K562 (cell line): Measurements from ENCODE around the gene NAA80. TPM values are rescaled to one million over a fixed set of nuclear protein-coding genes. Genes with fewer than 3 reads are reported as not detected.

Source experiments
- ATAC-seq: fragments of 200-7000 bp; cut with Tn5 transposase; 3 replicates; pipeline ENCODE4 v1.9.1; 2020; ENCODE audit warnings: moderate library complexity
- BruUV-seq: library from RNA; stranded (reverse); fragments of 400-500 nt; replicated peaks from 2 replicates; lab custom pipeline; 2021; lab: Mats Ljungman, UMichigan
- CTCF ChIA-PET: fragments of 300-600 bp; formaldehyde crosslinking; extraction: SDS; loops from one replicate; lab custom pipeline; 2021; ENCODE audit warnings: low intra/inter-chr PET ratio; lab: Yijun Ruan, JAX
- POLR2A ChIA-PET: fragments of 300-600, 350-650 bp; sonication (Branson Sonifier 250); formaldehyde crosslinking; extraction: SDS; loops from one replicate; lab custom pipeline; 2021; ENCODE audit warnings: antibody characterized with exemption, inconsistent platforms; lab: Yijun Ruan, JAX
- DNase-seq, 4 experiments: peaks; one replicate each; pipeline versions ENCODE4 v3.0.0 to v3.0.0-alpha.2; 2011 to 2018; ENCODE audit warnings: low spot score in 3 of 4, mixed read lengths in 3 of 4; ENCODE audit errors: extremely low read depth in 1 of 4
- FAIRE-seq: peaks from 2 replicates; lab custom pipeline; 2011; peaks lifted over from hg19 to GRCh38; lab: Jason Lieb, UNC
- H2AFZ ChIP-seq: 2 replicates; pipeline ENCODE4 v1.6.0; 2011; ENCODE audit warnings: low read depth, low read length, control low read depth, inconsistent platforms
- H3K27ac ChIP-seq: fragments of 200-600 bp; 3 replicates; pipeline ENCODE4 v1.8.0; 2011; ENCODE audit warnings: low read depth, mild to moderate bottlenecking, control low read depth, inconsistent platforms, low read length, moderate library complexity, mixed read lengths; ENCODE audit errors: extremely low read depth
- H3K27me3 ChIP-seq, 2 experiments: fragments of 300-600 bp in 1 of 2; 2 replicates in 1 of 2; 3 replicates in 1 of 2; pipeline versions ENCODE4 v1.6.0 to v1.8.0; 2011; ENCODE audit warnings: inconsistent platforms in 2 of 2, low read length in 2 of 2, mild to moderate bottlenecking in 1 of 2, mixed read lengths in 1 of 2, moderate library complexity in 1 of 2; ENCODE audit not compliant: control insufficient read depth in 2 of 2, insufficient read depth in 2 of 2
- H3K36me3 ChIP-seq: fragments of 300-600 bp; 3 replicates; pipeline ENCODE4 v1.8.0; 2011; ENCODE audit warnings: mild to moderate bottlenecking, low read length, inconsistent platforms; ENCODE audit not compliant: control insufficient read depth, insufficient read depth
- H3K4me1 ChIP-seq, 2 experiments: fragments of 200-600 bp in 1 of 2; replicated peaks in 1 of 2; 2 replicates in 1 of 2; 3 replicates in 1 of 2; pipeline versions ENCODE4 v1.5.1 to v1.8.0; 2011; ENCODE audit warnings: inconsistent platforms in 2 of 2, low read length in 2 of 2, mild to moderate bottlenecking in 1 of 2, mixed read lengths in 1 of 2, moderate library complexity in 1 of 2; ENCODE audit not compliant: control insufficient read depth in 2 of 2, insufficient read depth in 2 of 2
- H3K4me2 ChIP-seq: 2 replicates; pipeline ENCODE4 v1.6.1; 2011; ENCODE audit warnings: low read length, control low read depth, inconsistent platforms, mixed read lengths; ENCODE audit not compliant: insufficient read depth
- H3K4me3 ChIP-seq: fragments of 200-600 bp; sonication (generic), shearing (Covaris generic); 2 replicates; pipeline ENCODE4 v1.5.1; 2016; ENCODE audit warnings: control low read depth, inconsistent platforms
- H3K79me2 ChIP-seq: fragments of 200-600 bp; 3 replicates; pipeline ENCODE4 v1.8.0; 2011; ENCODE audit warnings: low read length, inconsistent platforms; ENCODE audit not compliant: control insufficient read depth, insufficient read depth
- H3K9ac ChIP-seq, 2 experiments: 2 replicates each; pipeline versions ENCODE4 v1.6.0 to v1.6.1; 2011; ENCODE audit warnings: low read depth in 2 of 2, low read length in 2 of 2, control low read depth in 1 of 2, inconsistent platforms in 1 of 2, mild to moderate bottlenecking in 1 of 2, mixed read lengths in 1 of 2; ENCODE audit not compliant: insufficient read depth in 1 of 2
- H3K9me1 ChIP-seq: one replicate; pipeline ENCODE4 v1.6.0; 2011; ENCODE audit warnings: inconsistent platforms, mild to moderate bottlenecking, low read length, moderate library complexity; ENCODE audit not compliant: control insufficient read depth, insufficient read depth
- H3K9me3 ChIP-seq: replicated peaks from 2 replicates; pipeline ENCODE4 v1.5.1; 2011; ENCODE audit warnings: low read depth, low read length, inconsistent platforms; ENCODE audit not compliant: control insufficient read depth, insufficient read depth
- H4K20me1 ChIP-seq: replicated peaks from 2 replicates; pipeline ENCODE4 v1.6.1; 2011; ENCODE audit warnings: low read length, inconsistent platforms, mixed read lengths; ENCODE audit not compliant: control insufficient read depth, insufficient read depth
- FOXK1 ChIP-seq: sonication (generic); formaldehyde crosslinking; IDR thresholded peaks from 2 replicates; pipeline ENCODE4 v1.8.0; 2022; ENCODE audit warnings: missing genetic modification reagents, mild to moderate bottlenecking, borderline replicate concordance
- GATA2 ChIP-seq: sonication (generic); formaldehyde crosslinking; IDR thresholded peaks from 2 replicates; pipeline ENCODE4 v1.4.0; 2020; ENCODE audit warnings: mild to moderate bottlenecking, missing genetic modification reagents
- IFI16 ChIP-seq: fragments of 250-450 bp; sonication (Bioruptor Pico); IDR thresholded peaks from 2 replicates; pipeline ENCODE4 v2.1.2; 2022; ENCODE audit warnings: mild to moderate bottlenecking, inconsistent platforms
- NR4A1 ChIP-seq, 2 experiments: fragments of 250-450 bp in 1 of 2; fragments of 450-650 bp in 1 of 2; sonication (Bioruptor Pico) in 1 of 2; IDR thresholded peaks; 2 replicates each; pipeline versions ENCODE4 v1.4.0 to v1.6.1; 2016 to 2020; ENCODE audit warnings: mild to moderate bottlenecking in 2 of 2, missing compliant biosample characterization in 1 of 2, missing genetic modification characterization in 1 of 2, moderate library complexity in 1 of 2
- POU5F1 ChIP-seq: fragments of 150-350 bp; IDR thresholded peaks from 2 replicates; pipeline ENCODE4 v1.6.1; 2014; ENCODE audit warnings: borderline replicate concordance, low read length, low read depth, mild to moderate bottlenecking; ENCODE audit not compliant: partially characterized antibody
- RAD21 ChIP-seq, 2 experiments: fragments of 250-450 bp in 1 of 2; fragments of 450-650 bp in 1 of 2; sonication (Bioruptor Pico) in 1 of 2; formaldehyde crosslinking in 1 of 2; IDR thresholded peaks in 1 of 2; conservative IDR thresholded peaks in 1 of 2; 2 replicates each; pipeline versions ENCODE4 v1.4.0 to v1.8.0; 2020 to 2022; ENCODE audit warnings: mild to moderate bottlenecking in 2 of 2, moderate library complexity in 1 of 2
- SETDB1 ChIP-seq: IDR thresholded peaks from one replicate; pipeline ENCODE4 v1.6.1; 2012; ENCODE audit warnings: low read length, control low read depth, inconsistent platforms
- SIN3B ChIP-seq: fragments of 450-650 bp; IDR thresholded peaks from 2 replicates; pipeline ENCODE4 v1.6.1; 2017; ENCODE audit warnings: low read depth, mild to moderate bottlenecking, moderate library complexity
- TEAD2 ChIP-seq: fragments of 450-650 bp; IDR thresholded peaks from 2 replicates; pipeline ENCODE4 v1.6.1; 2016; ENCODE audit warnings: missing genetic modification characterization, control low read depth, missing compliant biosample characterization
- THRAP3 ChIP-seq: fragments of 450-650 bp; IDR thresholded peaks from 2 replicates; pipeline ENCODE4 v1.6.1; 2016; ENCODE audit warnings: mild to moderate bottlenecking, inconsistent platforms, borderline replicate concordance
- ZFP36 ChIP-seq: fragments of 150-350 bp; IDR thresholded peaks from 2 replicates; pipeline ENCODE4 v1.6.1; 2018; ENCODE audit warnings: low read length, low read depth; ENCODE audit not compliant: partially characterized antibody
- ZNF12 ChIP-seq: sonication (generic); formaldehyde crosslinking; IDR thresholded peaks from 2 replicates; pipeline ENCODE4 v1.4.0; 2020; ENCODE audit warnings: mild to moderate bottlenecking, missing genetic modification reagents
- ZNF354B ChIP-seq: fragments of 250-450 bp; sonication (Bioruptor Pico); IDR thresholded peaks from 2 replicates; pipeline ENCODE4 v1.4.0; 2020
- WGBS: fragments of 100-300 bp; shearing (Covaris generic); methylation state at CpG from one replicate; pipeline ENCODE4 v1.1.6; 2016; ENCODE audit warnings: low coverage, mixed read lengths; ENCODE audit not compliant: insufficient coverage; ENCODE audit errors: missing lambda C conversion rate; 5-methylcytosine and 5-hydroxymethylcytosine counted together
- in situ Hi-C: fragments of 300-500 bp; cut with MboI; formaldehyde crosslinking; loops from 4 replicates; pipeline ENCODE4 v1.15.0; 2018; ENCODE audit warnings: inconsistent platforms, mixed read lengths
- intact Hi-C: fragments of 100-400 bp; cut with micrococcal nuclease; formaldehyde crosslinking; loops from 2 replicates; pipeline ENCODE4 v1.14.2; 2022
- polyA plus RNA-seq, 8 experiments: library from polyadenylated mRNA; depleted of rRNA in 4 of 8; stranded (reverse) in 5 of 8; unstranded in 3 of 8; fragments of >200 nt; fragmentation: Nextera tagmentation in 2 of 8; fragmentation: Illumina TruSeq in 1 of 8; extraction: Ambion mirVana in 2 of 8; extraction: Trizol in 1 of 8; gene quantifications; 2 replicates each; pipeline versions ENCODE4 v1.2.1 to v1.2.3, GENCODE V29; 2011 to 2014; ENCODE audit warnings: inconsistent platforms in 1 of 8, missing spikeins in 1 of 8
- total RNA-seq, 7 experiments: library from RNA; depleted of rRNA in 6 of 7; stranded (reverse); fragments of >200 nt in 6 of 7; fragmentation: Illumina TruSeq in 2 of 7; extraction: Trizol in 2 of 7; gene quantifications; 2 replicates each; pipeline versions ENCODE4 v1.2.1 to v1.2.3, GENCODE V29; 2011 to 2021; ENCODE audit warnings: low replicate concordance in 1 of 7
- TF ChIP-seq, protein P1 (sequence below): fragments of 200-800 bp; sonication (Bioruptor generic); IDR thresholded peaks from 2 replicates; pipeline ENCODE4 v1.6.1; 2017; ENCODE audit warnings: missing genetic modification characterization, missing compliant biosample characterization
- TF ChIP-seq, protein P2 (sequence below), 3 experiments: IDR thresholded peaks in 2 of 3; conservative IDR thresholded peaks in 1 of 3; 2 replicates each; pipeline ENCODE4 v1.5.1; 2011 to 2012; ENCODE audit warnings: low read length in 3 of 3, mild to moderate bottlenecking in 3 of 3, control low read depth in 2 of 3, improper control_type of control experiment in 1 of 3, inconsistent platforms in 1 of 3, low read depth in 1 of 3, mixed read lengths in 1 of 3, moderate library complexity in 1 of 3; ENCODE audit not compliant: insufficient read depth in 2 of 3

The NAA80 gene
- total and polyA plus RNA-seq, 9 of the 15 experiments (the other 6 are each of a cell fraction or from before 2014, with no cell fraction given): 0.82 to 24.0 (median 8.6) TPM

DNA sequence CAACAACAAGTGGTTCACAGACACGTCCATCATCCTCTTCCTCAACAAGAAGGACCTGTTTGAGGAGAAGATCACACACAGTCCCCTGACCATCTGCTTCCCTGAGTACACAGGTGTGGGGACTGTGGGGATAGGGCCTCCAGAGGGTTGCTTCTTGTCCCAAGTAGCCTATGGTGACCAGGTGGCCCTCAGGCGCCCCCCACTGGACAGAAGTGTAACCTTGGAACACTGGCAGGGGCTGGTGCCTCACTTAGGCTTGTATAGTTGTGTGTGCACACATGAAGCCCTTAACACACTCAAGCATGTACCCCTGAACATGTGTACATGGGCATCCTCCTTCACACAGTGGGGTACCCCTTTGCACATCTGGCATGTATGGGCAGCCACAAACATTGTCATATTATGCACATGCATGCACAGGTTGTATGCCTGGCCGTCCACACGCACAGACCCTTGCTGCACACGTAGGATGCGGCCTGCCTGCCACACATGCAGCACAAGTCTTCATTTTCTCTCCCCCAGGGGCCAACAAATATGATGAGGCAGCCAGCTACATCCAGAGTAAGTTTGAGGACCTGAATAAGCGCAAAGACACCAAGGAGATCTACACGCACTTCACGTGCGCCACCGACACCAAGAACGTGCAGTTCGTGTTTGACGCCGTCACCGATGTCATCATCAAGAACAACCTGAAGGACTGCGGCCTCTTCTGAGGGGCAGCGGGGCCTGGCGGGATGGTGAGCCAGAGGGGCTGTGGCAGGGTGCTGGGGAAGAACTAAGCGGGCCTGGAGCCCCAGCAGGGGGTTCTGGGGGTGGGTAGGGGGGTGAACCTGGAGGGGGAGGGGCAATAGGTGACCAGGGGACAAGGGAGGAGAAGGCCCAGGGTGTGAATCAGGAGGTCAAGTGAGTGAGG lies 42.0 kb downstream of the NAA80 start:
- no peak overlapping the region for H3K27ac ChIP-seq
- H3K4me1 ChIP-seq: peaks cover 3 to 31% of the 10 kb centered on the region in 2 experiments; a peak in 4 of 5 replicates
- peaks cover 28% of the 10 kb centered on the region; the same call in 2 of the 3 replicates for H3K36me3 ChIP-seq
- intact Hi-C loops: no loop called here
- ChIA-PET CTCF (no interaction called here), POLR2A (interaction anchor here (0.6 to 1.5 kb wide), 2 partner anchors 11 to 1350 kb away, joined by 3 to 5 read pairs; no protein-coding TSS in a partner anchor)
- no peak overlapping the region for H2AFZ ChIP-seq
- DNase-seq (peak in 2 of 4 experiments; percentile 33 to 34), ATAC-seq (0 out of 3 replicates have a peak, but pooled peaks have one; percentile 14), FAIRE-seq (no peak)
- H3K9ac ChIP-seq: no peak overlapping the region; a peak in 1 of 4 replicates
- BruUV-seq: no TSS peak
- no peaks in the 10 kb centered on the region for H3K9me1 ChIP-seq
- no peak for TF ChIP-seq TEAD2 (tag)
- no peak for TF ChIP-seq THRAP3
- TF ChIP-seq, protein P1, sequence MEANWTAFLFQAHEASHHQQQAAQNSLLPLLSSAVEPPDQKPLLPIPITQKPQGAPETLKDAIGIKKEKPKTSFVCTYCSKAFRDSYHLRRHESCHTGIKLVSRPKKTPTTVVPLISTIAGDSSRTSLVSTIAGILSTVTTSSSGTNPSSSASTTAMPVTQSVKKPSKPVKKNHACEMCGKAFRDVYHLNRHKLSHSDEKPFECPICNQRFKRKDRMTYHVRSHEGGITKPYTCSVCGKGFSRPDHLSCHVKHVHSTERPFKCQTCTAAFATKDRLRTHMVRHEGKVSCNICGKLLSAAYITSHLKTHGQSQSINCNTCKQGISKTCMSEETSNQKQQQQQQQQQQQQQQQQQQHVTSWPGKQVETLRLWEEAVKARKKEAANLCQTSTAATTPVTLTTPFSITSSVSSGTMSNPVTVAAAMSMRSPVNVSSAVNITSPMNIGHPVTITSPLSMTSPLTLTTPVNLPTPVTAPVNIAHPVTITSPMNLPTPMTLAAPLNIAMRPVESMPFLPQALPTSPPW: no peak
- TF ChIP-seq SIN3B: no peak
- TF ChIP-seq FOXK1 (CRISPR knock-in tag): no peak
- peak in 1 of 2 experiments; percentile 12; a peak in 1 of 4 replicates for TF ChIP-seq RAD21 (CRISPR knock-in tag; conservative IDR thresholded peaks at IDR 0.05 in 1 of 2, IDR thresholded peaks at IDR 0.05 in 1 of 2)
- no peak for TF ChIP-seq ZNF354B (CRISPR knock-in tag)
- no peak for TF ChIP-seq ZFP36
- no peak for TF ChIP-seq ZNF12 (CRISPR knock-in tag)
- TF ChIP-seq NR4A1 (CRISPR knock-in tag; IDR thresholded peaks at IDR 0.05): no peak
- no peak for TF ChIP-seq NR4A1 (tag; IDR thresholded peaks at IDR 0.05)
- no peak for TF ChIP-seq GATA2 (CRISPR knock-in tag)
- TF ChIP-seq, protein P2, sequence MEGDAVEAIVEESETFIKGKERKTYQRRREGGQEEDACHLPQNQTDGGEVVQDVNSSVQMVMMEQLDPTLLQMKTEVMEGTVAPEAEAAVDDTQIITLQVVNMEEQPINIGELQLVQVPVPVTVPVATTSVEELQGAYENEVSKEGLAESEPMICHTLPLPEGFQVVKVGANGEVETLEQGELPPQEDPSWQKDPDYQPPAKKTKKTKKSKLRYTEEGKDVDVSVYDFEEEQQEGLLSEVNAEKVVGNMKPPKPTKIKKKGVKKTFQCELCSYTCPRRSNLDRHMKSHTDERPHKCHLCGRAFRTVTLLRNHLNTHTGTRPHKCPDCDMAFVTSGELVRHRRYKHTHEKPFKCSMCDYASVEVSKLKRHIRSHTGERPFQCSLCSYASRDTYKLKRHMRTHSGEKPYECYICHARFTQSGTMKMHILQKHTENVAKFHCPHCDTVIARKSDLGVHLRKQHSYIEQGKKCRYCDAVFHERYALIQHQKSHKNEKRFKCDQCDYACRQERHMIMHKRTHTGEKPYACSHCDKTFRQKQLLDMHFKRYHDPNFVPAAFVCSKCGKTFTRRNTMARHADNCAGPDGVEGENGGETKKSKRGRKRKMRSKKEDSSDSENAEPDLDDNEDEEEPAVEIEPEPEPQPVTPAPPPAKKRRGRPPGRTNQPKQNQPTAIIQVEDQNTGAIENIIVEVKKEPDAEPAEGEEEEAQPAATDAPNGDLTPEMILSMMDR (IDR thresholded peaks at IDR 0.05 in 2 of 3, conservative IDR thresholded peaks at IDR 0.05 in 1 of 3; ENCODE audit: insufficient read depth in 2 of 3, low read depth in 1 of 3, low read length in 3 of 3): peak; percentile 6 to 46 (median 29); a peak in 2 of 6 replicates
- no peak for TF ChIP-seq IFI16 (CRISPR knock-in tag)
- TF ChIP-seq SETDB1: no peak
- TF ChIP-seq POU5F1: no peak
- H3K4me3 ChIP-seq: no peak overlapping the region
- no peaks in the 10 kb centered on the region for H4K20me1 ChIP-seq
- H3K27me3 ChIP-seq: no peaks in the 10 kb centered on the region
- H3K4me2 ChIP-seq: no peak overlapping the region
- H3K79me2 ChIP-seq: peaks cover 3% of the 10 kb centered on the region; the same call in 1 of the 3 replicates
- WGBS: 78% methylated on average over 4 of the region's 20 CpGs
- in situ Hi-C loops: no loop called here
- peaks cover 4% of the 10 kb centered on the region; the same call in 1 of the 2 replicates for H3K9me3 ChIP-seq
